ENCODE data around the gene MPPED2.

The MPPED2 gene

DNA sequence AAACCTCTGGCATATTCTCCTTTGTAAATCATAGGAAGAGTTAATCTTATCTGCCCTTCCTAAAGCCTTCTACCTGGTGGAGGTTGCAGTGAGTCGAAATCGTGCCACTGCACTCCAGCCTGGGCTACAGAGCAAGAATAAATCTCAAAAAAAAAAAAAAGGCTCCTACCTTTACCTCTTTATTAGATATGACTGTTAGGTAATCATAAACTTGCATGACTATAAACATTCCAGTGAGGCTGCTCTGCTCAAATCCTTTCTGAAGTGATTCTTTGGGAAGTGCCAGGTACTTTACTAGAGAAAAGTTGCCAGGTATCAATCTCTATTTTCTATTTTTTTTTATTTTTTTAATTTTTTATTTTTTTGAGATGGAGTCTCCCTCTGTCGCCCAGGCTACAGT is 59.6 kb downstream of the MPPED2 start:
- DNase-seq: no peak

DNA sequence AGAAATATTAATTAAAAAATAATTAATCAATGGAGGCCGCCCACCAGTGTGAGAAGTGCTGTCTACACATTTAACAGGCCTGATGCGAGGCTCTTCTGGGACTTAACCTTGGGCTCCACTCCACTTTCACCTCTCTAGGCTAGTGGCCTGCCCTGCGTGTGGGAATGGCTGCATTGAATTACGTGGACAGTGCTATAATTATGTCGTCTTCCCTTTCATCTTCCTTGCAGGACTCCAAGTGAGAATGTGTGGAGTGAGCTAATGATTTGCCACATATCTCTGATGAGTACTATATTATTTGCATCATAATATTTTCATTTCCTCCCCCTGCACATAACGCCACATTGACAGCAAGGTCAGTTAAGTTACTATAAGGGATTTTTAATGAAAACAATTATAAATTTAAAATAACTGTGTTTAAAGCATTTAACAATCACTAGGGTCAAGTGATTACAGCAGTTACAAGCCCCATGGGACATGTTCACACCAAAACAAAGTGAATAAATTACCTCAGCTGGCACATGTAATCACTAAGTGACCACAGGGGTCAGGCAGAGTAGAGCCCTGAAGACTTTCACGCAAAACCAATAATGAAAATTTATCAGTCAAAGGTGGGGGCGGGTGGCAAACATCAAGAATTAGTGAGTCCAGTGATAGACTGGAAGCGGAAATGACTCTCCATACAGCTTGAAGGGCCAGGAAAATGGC is 63.5 kb downstream of the MPPED2 start:
- DNase-seq: no peak

DNA sequence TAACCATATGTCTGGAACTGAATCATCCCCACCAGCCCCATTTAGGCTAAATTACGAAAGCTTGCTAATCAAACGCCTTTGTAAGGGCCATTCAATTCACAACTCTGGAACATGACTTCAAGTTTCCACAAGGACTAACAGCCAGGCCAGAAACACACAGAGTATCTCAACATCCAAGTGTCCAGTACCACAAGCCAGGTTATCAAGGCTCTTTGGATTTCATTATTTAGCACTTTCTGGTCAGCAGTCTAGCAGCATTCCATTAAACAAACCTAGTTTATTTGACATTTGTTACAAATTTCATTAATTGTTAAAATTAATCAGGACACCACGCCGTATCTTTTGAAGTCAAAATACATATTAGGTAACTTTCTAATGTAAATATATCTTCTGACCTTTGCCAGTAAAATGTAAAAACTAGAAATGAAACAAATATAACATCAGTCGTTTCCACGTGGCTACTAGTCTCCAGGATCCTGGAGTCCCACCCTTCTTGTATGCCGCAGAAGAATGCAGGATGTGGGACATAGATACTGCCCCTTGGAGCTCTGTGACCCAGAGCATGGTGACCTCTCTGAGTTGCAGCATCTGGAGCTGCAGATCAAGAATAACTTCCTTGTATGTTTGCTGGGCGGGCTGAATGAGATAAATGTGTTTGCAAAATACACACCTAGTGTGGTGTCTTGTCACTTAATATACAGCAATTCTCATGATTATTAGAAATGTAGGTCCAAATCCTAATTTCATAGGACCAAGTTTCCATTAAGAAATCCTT is 64.7 kb downstream of the MPPED2 start:
- no peak for DNase-seq

DNA sequence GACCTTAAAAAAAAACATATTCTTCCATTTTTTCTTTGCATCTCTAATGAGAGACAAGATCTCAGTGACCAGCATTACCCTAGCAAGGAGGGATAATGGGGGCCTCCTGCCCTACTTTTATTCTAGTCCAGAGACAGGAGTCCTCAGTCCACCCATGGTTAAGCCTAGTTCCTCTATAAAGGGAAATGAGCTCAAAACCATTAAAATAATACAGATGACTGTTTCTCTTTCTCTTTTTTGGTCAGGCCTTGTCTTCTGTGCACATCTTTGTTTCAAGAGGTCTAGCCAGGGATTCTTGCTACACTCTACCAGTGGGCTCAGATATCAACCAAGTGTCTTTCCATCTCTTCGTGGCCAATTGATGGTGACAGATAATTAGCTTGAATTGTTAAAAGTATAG is 73.1 kb downstream of the MPPED2 start:
- no peak for DNase-seq

DNA sequence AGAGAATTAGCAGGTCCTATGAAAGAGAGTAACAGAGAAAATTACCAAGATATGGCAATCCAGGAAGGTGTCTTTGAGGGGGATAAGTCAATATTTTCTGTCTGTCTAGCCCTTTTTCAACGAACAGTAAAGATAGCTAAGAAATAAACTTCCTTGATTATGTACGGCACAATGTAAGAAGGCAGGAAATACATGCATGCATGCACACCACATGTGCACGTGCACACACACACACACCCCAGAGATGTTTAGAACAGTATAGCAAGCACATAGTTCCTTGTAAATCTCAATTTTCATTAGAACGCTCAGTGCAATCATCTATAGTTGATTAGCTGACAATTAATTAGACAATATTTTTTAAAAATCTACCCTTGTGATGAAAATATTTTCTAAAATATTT is 74.7 kb downstream of the MPPED2 start:
- no peak for DNase-seq

DNA sequence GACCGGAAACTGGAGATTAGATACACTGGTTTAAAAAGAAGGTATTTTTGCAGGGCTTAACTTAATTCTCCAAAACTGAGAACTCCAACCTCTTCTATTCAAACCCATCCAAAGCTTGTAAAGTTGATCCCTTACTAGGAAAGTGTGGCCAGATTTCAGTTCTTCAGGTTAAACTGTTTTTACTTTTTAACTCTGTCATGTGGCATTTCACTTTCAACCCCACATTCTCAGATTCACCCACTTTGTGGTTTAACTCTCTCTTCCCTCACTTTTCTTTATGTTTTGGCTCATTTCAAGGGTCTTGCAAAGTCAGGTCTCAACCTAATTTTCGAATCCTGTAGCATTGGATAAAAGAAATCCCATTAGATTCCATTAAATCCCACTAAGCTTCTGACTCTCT is 75.4 kb downstream of the MPPED2 start:
- no peak for DNase-seq

DNA sequence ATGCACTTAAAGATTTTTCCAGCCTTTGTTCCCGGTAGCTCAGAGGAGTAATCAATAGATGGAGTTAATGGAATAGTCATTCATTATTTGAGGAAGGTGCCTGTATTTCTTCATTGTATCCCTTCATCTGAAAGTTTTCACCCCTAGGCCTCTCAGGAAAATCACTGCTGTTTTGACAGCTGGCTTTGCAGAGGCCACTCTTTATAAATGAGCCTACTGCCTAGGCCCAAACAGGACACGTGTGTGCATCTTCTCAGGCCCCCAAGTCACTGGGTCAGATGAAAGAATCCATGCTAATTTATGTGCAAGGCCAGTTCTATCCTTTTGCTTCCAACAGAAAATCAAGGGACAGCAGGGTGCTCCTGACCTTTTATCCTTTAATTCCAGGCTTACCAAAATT is 76.8 kb downstream of the MPPED2 start:
- DNase-seq: no peak

DNA sequence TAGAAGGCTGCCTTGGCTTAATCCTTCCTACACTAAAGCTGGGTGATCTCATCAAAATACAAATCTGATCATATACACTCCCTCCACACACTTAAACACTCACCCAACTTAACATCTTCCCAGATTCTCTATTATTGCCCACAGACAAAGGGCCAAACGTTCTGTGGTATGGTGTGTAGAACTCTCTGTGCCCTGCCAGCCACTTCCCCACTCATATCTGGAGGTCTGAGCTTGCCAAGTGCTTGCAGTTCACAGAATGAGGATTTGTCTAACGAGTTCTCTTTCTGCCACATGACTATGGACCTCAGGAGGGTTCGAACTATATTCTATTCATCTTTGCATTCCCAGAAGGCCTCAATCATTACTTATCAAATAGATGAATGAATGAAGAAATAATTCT is 77.6 kb downstream of the MPPED2 start:
- DNase-seq: no peak

DNA sequence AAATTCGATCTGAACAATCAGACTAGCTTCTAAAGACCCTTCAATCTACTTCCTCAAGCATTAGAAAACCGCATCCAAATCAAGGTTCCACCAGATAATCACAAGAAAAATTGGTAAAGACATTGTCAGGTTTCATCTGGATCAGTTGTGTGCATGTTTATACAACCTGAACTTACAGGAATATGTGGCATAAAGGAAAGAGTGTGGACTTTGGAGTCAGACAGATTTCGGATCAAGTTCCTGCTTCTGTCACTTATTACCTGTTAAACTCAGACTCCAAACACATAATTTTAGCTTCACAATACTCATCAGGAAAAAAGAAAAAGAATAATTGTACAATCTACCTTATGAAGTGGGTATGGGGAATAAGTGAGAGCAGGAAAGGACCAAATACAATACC is 80.5 kb downstream of the MPPED2 start:
- no peak for DNase-seq

DNA sequence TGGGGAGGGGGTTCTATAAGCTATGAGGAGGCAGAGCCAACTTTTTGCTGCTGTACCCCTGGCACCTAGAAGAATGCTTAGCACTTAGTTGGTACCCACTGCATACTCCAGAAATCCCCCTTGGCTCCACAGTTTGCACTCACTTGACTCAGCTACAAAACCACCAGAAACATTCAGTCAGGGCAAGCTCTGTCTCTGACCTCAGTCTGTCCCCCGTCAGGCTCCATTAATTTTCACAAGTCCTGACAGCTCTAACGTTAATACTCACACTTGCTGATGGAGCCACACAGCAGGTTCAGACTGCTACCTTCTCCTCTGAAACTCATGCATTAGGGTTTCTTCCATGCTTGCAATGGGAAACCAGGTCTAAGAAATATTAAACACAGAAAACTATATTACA is 81.7 kb downstream of the MPPED2 start:
- no peak for DNase-seq

DNA sequence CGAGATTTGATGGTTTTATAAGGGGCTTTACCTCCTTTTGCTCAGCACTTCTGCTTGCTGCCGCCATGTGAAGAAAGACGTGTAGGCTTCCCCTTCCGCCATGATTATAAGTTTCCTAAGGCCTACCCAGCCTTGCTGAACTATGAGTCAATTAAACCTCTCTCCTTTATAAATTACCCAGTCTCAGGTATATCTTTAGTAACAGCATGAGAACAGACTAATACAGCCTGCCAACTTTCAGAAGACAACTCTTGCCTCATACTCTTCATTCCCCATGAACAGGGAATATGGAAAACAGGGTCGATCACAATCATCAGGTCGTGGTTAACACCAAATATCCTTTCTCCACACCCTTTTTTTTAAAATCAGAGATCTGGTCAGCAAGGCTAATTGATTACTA is 83.0 kb downstream of the MPPED2 start:
- no peak for DNase-seq

DNA sequence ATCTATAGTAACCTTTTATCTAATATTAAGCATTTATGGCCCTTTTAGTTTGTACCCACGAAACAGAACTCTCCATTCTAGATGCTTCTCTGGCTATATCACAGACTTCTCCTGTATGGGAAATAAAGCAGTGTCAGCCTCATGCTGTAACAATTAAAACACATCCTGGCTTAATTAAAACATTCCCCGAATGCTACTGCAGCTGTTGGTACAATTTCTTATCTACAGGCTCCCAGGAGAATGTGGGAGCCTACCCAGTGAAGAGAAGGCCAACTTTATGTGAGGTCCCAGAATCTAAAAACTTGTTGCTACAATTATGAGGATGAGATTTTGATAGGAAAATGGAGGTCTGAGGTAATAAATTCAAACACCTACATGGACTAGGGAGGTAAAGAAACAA is 83.8 kb downstream of the MPPED2 start:
- no peak for DNase-seq

DNA sequence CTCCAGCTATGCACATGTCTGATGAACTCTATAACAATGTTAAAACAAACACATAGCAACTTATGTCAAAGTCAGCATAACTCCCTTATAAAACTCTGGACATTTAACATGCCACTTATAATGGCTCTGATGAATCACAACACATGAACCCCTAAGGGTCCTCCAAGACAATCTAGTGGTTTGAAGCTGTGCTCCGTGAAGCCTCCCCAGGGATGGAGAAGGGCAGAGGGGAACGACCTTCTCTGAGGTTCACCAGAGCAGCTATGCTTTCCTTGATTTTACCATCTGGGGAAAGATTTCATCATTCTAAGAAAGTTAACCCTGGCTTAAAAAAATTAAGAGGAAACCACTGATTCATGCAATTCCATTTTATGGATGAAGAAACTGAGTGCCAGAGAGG is 84.4 kb downstream of the MPPED2 start:
- no peak for DNase-seq

DNA sequence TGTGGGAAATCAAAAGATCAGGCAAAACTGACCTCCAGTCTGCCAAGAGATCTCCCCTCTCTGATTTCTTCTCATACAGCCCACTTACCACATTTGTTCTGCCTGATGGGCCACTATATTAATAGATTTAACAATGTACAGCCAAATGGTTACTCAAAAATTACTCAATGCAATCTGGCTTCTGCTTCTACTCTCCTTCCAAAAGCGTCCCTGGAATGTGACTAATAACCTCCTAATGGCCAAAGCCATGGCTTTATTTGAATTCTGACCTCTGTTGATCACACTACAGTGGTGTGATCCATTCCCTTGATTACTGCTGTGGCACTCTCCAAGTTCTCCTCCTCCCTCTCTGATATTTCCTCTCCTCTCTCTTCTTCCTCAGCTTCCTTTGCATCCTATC is 86.2 kb downstream of the MPPED2 start:
- DNase-seq: no peak

DNA sequence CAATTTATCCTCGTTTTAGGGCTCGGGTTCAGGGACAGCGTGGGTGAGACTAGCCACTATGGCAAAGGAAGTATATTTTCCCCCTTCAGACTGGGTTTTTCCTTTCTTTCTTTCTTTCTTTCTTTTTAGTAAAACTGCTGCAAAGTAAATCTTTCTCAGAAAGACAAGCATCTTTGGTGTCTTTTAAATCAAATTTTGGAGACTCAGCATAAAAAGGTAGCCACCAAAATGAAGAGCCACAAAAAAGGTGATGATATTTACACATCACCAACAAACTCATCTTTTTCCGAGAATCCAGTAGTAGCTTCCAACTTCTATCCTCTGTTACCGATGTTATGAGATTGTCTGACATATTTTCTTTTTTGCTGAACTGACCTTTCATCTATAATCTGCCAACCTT is 88.6 kb downstream of the MPPED2 start:
- DNase-seq: no peak

DNA sequence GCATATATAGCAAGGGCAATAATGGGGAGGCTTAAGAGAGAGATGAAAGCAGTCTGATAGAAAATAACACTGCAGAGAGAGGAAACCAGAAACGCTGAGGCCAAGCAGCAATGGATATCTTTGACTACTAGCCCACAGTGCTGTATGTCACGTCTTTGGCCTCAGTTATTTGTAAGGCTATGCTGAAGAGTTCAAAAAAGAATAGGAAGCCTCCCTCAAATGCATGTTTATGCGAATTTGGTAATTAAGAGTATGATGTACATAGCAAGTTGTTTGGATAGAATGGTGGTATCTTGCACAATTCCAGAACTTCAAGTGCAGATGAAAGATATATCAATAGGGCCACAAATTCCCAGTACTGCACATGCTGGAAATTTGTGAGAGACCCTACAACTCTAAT is 89.2 kb downstream of the MPPED2 start:
- DNase-seq: no peak

DNA sequence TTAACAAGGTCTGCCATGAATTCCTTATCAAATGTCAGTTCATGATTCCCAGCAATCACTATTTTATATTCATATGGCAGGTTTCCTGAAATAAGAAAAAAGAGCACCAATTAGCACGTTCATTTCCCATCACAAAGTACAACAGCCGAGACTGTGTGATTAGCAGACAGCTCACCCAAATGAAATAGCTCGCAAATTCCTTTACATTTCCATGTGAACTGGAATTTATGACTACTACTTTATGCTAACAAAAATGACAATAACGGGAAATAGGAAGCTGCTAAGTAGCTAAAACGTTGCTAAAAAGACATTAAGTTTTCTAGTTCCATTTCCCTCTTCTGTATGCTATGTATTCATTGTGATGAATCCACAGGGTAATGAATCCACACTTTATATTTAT is 90.7 kb downstream of the MPPED2 start:
- no peak for DNase-seq

DNA sequence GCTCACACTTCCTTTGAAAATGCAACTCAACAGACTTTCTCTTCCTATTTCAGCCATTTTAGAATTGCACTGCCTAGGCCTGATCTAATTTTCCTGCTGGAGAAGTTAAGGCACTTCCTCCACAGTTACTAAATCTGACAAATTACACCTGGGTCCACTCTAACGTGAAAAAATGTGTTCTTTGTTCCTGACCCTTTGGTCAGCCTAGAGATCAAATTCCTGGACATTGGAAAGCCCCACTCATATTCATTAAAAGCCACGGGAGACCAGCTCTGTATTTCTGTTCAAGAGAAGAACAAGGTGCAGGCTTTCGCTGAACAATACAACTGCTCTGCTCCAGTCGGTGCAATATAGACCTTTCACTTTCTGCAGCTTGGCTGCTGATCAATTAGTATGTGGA is 96.6 kb downstream of the MPPED2 start:
- DNase-seq: no peak

DNA sequence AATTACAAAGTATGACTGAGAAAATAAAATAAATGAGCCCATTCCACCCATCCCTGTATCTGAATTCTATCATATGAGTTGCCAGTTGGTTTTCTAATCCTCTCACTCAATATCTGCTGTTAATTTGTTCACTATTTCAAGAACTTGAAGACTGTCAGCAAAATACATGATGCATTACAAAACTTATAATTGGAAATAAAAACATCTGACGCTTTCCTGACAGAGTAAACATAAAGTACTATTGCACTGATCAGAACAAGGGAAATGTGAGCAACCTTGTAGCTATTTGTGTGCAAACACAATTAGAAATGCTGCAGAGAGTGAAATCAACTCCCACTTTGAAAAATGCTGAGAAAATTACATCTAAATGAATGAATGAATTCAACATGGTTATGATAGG is 97.1 kb downstream of the MPPED2 start:
- DNase-seq: no peak

DNA sequence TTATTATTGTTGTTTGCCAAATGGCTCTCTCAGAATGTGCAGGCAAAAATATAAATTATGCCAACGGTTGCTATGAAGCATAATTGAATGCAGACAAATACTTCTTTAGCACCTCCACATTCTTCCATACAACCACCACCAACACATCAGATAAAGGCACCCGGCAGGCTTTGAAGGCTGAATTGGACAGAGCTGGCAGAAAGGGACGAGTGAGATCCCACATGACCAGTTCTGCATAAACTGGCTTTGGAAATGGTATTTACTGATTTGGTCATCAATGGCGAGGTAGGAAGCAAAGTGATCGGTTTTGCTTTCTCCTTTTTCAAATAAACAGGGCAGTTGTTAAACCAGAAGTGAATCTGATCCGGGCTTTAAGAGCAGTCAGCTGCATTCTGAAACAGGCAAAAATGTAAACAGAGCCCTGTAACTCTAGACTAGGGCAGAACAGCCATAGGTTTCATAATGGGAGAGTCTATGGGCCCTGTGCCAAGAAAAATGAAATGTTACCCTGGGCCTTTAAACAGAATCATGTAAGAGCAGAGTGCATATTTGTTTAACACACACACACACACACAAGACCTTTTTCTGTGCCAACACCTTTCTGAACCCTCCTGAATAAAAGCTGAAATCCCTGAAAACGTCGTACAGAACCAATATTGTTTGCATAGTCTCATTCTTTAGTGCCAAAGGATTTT is 97.7 kb downstream of the MPPED2 start:
- no peak for DNase-seq

DNA sequence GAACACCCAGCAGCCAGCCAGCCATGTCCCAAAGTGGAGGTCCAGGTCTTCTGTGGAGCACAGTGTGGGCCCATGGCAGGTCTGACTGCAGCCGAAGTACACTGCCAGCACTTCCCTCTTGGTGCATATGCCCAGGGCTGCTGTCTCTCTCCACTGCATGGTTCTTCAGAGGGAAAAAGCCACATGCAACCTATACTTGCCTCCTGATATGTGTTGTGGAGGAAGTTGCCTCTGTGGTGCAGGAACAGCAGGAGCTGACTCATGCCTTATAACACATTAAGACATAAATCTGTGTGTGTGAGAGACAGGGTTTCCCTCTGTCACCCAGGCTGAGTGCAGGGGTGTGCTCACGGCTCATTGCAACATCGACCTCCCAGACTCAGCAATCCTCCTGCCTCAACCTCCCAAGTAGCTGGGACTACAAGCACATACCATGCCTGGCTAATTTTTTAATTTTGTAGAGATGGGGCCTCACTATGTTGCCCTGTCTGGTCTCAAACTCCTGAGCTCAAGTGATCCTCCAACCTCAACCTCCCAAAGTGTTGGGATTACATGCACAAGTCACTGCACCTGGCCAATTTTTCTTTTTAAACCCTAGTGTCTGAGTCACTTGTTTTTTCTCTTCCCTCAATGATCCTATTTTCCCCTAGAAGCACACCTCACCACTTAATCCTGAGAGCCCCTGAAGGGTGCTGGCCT is 98.8 kb downstream of the MPPED2 start:
- no peak for DNase-seq

DNA sequence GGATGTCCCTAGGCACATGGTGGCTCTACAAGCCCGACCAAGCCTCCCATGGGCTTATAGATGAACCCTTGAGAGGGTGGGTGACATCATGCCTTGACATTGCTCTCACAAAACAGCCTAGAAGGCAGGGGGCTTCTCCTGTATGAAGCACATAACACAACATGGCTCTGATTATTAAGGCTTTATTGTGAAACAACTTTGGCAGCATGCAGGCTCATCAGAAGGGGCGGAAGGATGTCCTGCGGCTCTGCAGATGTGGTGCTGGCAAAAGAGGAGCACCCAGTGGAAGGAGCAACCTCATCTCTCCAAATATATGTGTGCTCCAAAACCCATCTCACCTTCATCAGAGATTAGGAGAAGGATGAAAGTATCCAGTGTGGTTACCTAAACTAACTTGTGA is 100.4 kb downstream of the MPPED2 start:
- DNase-seq: no peak

DNA sequence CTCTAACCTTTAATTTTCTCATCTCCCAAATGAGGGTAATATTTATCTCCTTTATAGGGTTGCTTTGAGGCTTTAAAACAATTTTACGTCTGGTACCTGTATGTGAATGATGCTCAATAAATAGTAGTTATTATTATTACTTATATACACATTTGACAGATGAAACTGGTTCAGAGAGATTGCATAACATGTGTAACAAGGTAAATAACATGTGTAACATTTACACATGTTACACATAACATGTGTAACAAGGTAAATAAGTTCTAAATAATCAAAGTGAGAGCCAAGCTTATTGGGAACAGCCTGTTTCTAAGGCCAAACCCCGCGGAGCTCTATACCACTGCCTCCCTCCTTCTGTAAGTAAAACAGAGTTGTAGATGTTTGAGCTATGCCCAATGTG is 100.9 kb downstream of the MPPED2 start:
- DNase-seq: no peak

DNA sequence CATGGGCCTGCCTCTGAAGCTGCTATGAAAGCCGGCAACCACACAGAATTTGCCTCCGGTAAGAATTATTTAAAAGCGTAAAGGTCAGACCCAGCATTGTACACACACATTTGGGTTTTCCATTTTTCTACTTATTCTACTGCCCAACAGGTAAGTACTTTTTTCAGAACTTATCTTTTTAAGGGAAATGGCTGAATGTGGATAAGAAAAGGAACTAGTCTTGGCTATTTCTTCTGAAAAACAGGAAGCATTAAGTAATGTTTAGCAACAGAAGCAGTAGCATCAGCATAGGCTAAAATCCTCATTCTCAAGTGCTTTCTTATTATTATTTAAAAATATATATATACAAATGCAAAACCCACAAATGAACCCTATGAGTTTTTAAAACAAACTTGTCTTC is 103.1 kb downstream of the MPPED2 start:
- no peak for DNase-seq
